Stomach (tissue), 4 donors: ENCODE data around the gene SPATA6L.

ENCODE experiments used
- EP300 ChIP-seq: sonication (generic); formaldehyde crosslinking; IDR thresholded peaks from one replicate; pipeline ENCODE4 v1.6.1; 2017; ENCODE audit warnings: antibody characterized with exemption
- POLR2A ChIP-seq, 4 donors: fragments of 450-650 bp; IDR thresholded peaks; one replicate each; pipeline ENCODE4 v1.6.1; 2016; ENCODE audit warnings: antibody characterized with exemption in 4 of 4, control low read depth in 2 of 4, mild to moderate bottlenecking in 1 of 4, moderate library complexity in 1 of 4
- POLR2AphosphoS5 ChIP-seq, 3 donors: sonication (generic); formaldehyde crosslinking; IDR thresholded peaks; one replicate each; pipeline ENCODE4 v1.6.1; 2016; ENCODE audit warnings: antibody characterized with exemption in 3 of 3
- TF ChIP-seq, protein P1 (sequence below), 7 experiments: fragments of 450-650 bp in 4 of 7; fragments of 200-600 bp in 3 of 7; sonication (generic) in 3 of 7; IDR thresholded peaks; one replicate each; pipeline ENCODE4 v1.5.1; 2016 to 2019; ENCODE audit warnings: antibody characterized with exemption in 7 of 7, control low read depth in 2 of 7, mild to moderate bottlenecking in 1 of 7

- TF ChIP-seq, protein P1, sequence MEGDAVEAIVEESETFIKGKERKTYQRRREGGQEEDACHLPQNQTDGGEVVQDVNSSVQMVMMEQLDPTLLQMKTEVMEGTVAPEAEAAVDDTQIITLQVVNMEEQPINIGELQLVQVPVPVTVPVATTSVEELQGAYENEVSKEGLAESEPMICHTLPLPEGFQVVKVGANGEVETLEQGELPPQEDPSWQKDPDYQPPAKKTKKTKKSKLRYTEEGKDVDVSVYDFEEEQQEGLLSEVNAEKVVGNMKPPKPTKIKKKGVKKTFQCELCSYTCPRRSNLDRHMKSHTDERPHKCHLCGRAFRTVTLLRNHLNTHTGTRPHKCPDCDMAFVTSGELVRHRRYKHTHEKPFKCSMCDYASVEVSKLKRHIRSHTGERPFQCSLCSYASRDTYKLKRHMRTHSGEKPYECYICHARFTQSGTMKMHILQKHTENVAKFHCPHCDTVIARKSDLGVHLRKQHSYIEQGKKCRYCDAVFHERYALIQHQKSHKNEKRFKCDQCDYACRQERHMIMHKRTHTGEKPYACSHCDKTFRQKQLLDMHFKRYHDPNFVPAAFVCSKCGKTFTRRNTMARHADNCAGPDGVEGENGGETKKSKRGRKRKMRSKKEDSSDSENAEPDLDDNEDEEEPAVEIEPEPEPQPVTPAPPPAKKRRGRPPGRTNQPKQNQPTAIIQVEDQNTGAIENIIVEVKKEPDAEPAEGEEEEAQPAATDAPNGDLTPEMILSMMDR (IDR thresholded peaks at IDR 0.05), result no peak
- no peak for TF ChIP-seq POLR2AphosphoS5 (IDR thresholded peaks at IDR 0.05)
- TF ChIP-seq POLR2A (IDR thresholded peaks at IDR 0.05), result no peak
- TF ChIP-seq EP300, result no peak
Observed at GRCh38 chr9:4614627-4615026, 51.7 kb downstream of the SPATA6L start.
